B cell (primary cell): ENCODE data around the gene SALL3. TPM values are rescaled to one million over a fixed set of nuclear protein-coding genes. Genes with fewer than 3 reads are reported as not detected.

Source experiments
- ATAC-seq: fragments of 200-7000 bp; cut with Tn5 transposase; one replicate; pipeline ENCODE4 v1.10.0; 2021; ENCODE audit warnings: low read depth, mild to moderate bottlenecking, moderate number of reproducible peaks, moderate library complexity
- CTCF ChIA-PET: fragments of 350-600 bp; sonication (Branson Sonifier 250); formaldehyde crosslinking; loops from one replicate; lab custom pipeline; 2021; ENCODE audit warnings: antibody characterized with exemption, inconsistent platforms; lab: Charles Lee
- POLR2A ChIA-PET: fragments of 350-600 bp; sonication (Branson Sonifier 250); formaldehyde crosslinking; loops from one replicate; lab custom pipeline; 2021; ENCODE audit warnings: antibody characterized with exemption; lab: Charles Lee
- DNase-seq: peaks from one replicate; pipeline ENCODE4 v3.0.0; 2013
- H2AFZ ChIP-seq: 2 replicates; pipeline ENCODE4 v1.6.1; 2012; ENCODE audit warnings: mild to moderate bottlenecking, low read depth, low read length; ENCODE audit not compliant: insufficient read depth, poor library complexity, severe bottlenecking
- H3K27ac ChIP-seq, 2 donors: 1 replicate in 1 of 2; 2 replicates in 1 of 2; pipeline ENCODE4 v1.5.1; 2012 to 2013; ENCODE audit warnings: low read length in 2 of 2, mild to moderate bottlenecking in 2 of 2, moderate library complexity in 1 of 2
- H3K27me3 ChIP-seq, 4 experiments: fragments of 200-600 bp in 1 of 4; sonication (generic) in 1 of 4; replicated peaks in 1 of 4; 1 replicate in 2 of 4; 2 replicates in 2 of 4; pipeline versions ENCODE4 v1.6.1 to v1.7.0; 2013 to 2016; ENCODE audit warnings: low read length in 3 of 4, mild to moderate bottlenecking in 2 of 4, mixed read lengths in 1 of 4, moderate library complexity in 1 of 4; ENCODE audit not compliant: insufficient read depth in 4 of 4, control insufficient read depth in 3 of 4; ENCODE audit errors: control extremely low read depth in 1 of 4
- H3K36me3 ChIP-seq, 2 experiments: replicated peaks in 1 of 2; 1 replicate in 1 of 2; 2 replicates in 1 of 2; pipeline versions ENCODE4 v1.6.1 to v1.7.1; 2013; ENCODE audit warnings: low read length in 1 of 2; ENCODE audit not compliant: insufficient read depth in 2 of 2, control insufficient read depth in 1 of 2; ENCODE audit errors: control extremely low read depth in 1 of 2, extremely low read depth in 1 of 2
- H3K4me1 ChIP-seq, 2 donors: fragments of 200-600 bp in 1 of 2; sonication (generic) in 1 of 2; 1 replicate in 1 of 2; 2 replicates in 1 of 2; pipeline versions ENCODE4 v1.5.1 to v1.6.1; 2013 to 2017; ENCODE audit warnings: low read length in 2 of 2; ENCODE audit not compliant: control insufficient read depth in 2 of 2, insufficient read depth in 2 of 2
- H3K4me2 ChIP-seq: replicated peaks from 2 replicates; pipeline ENCODE3; 2012; ENCODE audit warnings: mild to moderate bottlenecking, low read depth, low read length; ENCODE audit not compliant: poor library complexity, severe bottlenecking
- H3K4me3 ChIP-seq, 5 experiments: fragments of 200-600 bp in 1 of 5; sonication (generic) in 1 of 5; 1 replicate in 3 of 5; 2 replicates in 2 of 5; pipeline versions ENCODE4 v1.5.1 to v1.7.0; 2011 to 2016; ENCODE audit warnings: low read length in 4 of 5, mild to moderate bottlenecking in 4 of 5, low read depth in 2 of 5, control low read depth in 1 of 5, moderate library complexity in 1 of 5; ENCODE audit not compliant: insufficient read depth in 1 of 5; ENCODE audit errors: control extremely low read depth in 1 of 5, extremely low read depth in 1 of 5
- H3K79me2 ChIP-seq: fragments of 200-600 bp; sonication (generic); one replicate; pipeline ENCODE4 v1.6.0; 2016; ENCODE audit warnings: low read length; ENCODE audit not compliant: control insufficient read depth, insufficient read depth
- H3K9ac ChIP-seq: fragments of 200-600 bp; sonication (generic); 2 replicates; pipeline ENCODE4 v1.6.1; 2017; ENCODE audit warnings: mild to moderate bottlenecking, low read length, moderate library complexity
- H3K9me3 ChIP-seq, 3 donors: one replicate each; pipeline versions ENCODE4 v1.6.1 to v1.7.1; 2013; ENCODE audit warnings: low read length in 2 of 3; ENCODE audit not compliant: control insufficient read depth in 2 of 3, insufficient read depth in 1 of 3; ENCODE audit errors: control extremely low read depth in 1 of 3
- H4K20me1 ChIP-seq: 2 replicates; pipeline ENCODE4 v1.6.0; 2012; ENCODE audit warnings: mild to moderate bottlenecking, low read length; ENCODE audit not compliant: insufficient read depth, control insufficient read depth, poor library complexity, severe bottlenecking
- H3K27ac Mint-ChIP-seq: one replicate; pipeline ENCODE4 v1.8.0; 2021; ENCODE audit warnings: mixed read lengths
- H3K27me3 Mint-ChIP-seq: one replicate; pipeline ENCODE4 v1.8.0; 2021; ENCODE audit warnings: mixed read lengths
- H3K4me1 Mint-ChIP-seq: one replicate; pipeline ENCODE4 v1.8.0; 2021; ENCODE audit warnings: mixed read lengths
- H3K4me3 Mint-ChIP-seq: one replicate; pipeline ENCODE4 v1.8.0; 2021; ENCODE audit warnings: mixed read lengths
- H3K9me3 Mint-ChIP-seq: one replicate; pipeline ENCODE4 v1.8.0; 2022; ENCODE audit warnings: mixed read lengths; ENCODE audit not compliant: insufficient read depth
- CTCF ChIP-seq: fragments of 200-600 bp; IDR thresholded peaks from one replicate; pipeline ENCODE4 v1.8.0; 2022; ENCODE audit warnings: antibody characterized with exemption, mild to moderate bottlenecking
- EZH2 ChIP-seq: IDR thresholded peaks from 2 replicates; pipeline ENCODE4 v1.6.1; 2012; ENCODE audit warnings: borderline replicate concordance, low read depth, mild to moderate bottlenecking, moderate library complexity, low read length; ENCODE audit not compliant: insufficient read depth, poor library complexity, severe bottlenecking
- WGBS: methylation state at CpG from one replicate; pipeline ENCODE4 v1.1.5; 2013; ENCODE audit warnings: missing lambda C conversion rate; ENCODE audit not compliant: insufficient coverage; 5-methylcytosine and 5-hydroxymethylcytosine counted together
- intact Hi-C: fragments of 100-400 bp; cut with micrococcal nuclease; formaldehyde crosslinking; loops from one replicate; pipeline ENCODE4 v1.10.0; 2022
- polyA plus RNA-seq: library from polyadenylated mRNA; depleted of rRNA; stranded (reverse); fragments of >200 nt; gene quantifications from 2 replicates; pipeline ENCODE4 v1.2.3, GENCODE V29; 2012
- total RNA-seq, 2 donors: library from RNA; stranded (reverse); fragments of 120-200 nt in 1 of 2; gene quantifications; 1 replicate in 1 of 2; 2 replicates in 1 of 2; pipeline versions ENCODE4 v1.2.3 to v1.2.4, GENCODE V29; 2013 to 2022

The SALL3 gene
- total and polyA plus RNA-seq, 2 donors (not counting 1 experiment from before 2014, with no cell fraction given) = not detected

- no peak overlapping the region for H2AFZ ChIP-seq
- no peak overlapping the region for H3K4me3 Mint-ChIP-seq
- H3K4me1 Mint-ChIP-seq = no peaks in the 10 kb centered on the region
- H4K20me1 ChIP-seq = no peaks in the 10 kb centered on the region
- ATAC-seq = no peak
- H3K36me3 ChIP-seq = no peaks in the 10 kb centered on the region
- peaks cover 0 to 5% (median 0%) of the 10 kb centered on the region in 3 donors for H3K9me3 ChIP-seq
- no peaks in the 10 kb centered on the region for H3K79me2 ChIP-seq
- H3K27ac ChIP-seq = no peak overlapping the region
- no peak overlapping the region for H3K4me3 ChIP-seq
- WGBS = 89% methylated on average over 22 of the region's 22 CpGs
- no peak overlapping the region for H3K9ac ChIP-seq
- H3K4me1 ChIP-seq = no peaks in the 10 kb centered on the region
- H3K27me3 Mint-ChIP-seq = peaks cover 3% of the 10 kb centered on the region
- H3K27me3 ChIP-seq = no peaks in the 10 kb centered on the region
- H3K4me2 ChIP-seq = no peak overlapping the region
- H3K9me3 Mint-ChIP-seq = no peaks in the 10 kb centered on the region
- ChIA-PET CTCF (no interaction called here), POLR2A (no interaction called here)
- intact Hi-C loops = no loop called here
- no peak overlapping the region for H3K27ac Mint-ChIP-seq
- TF ChIP-seq CTCF (no peak), EZH2 (no peak)
- no peak for DNase-seq
These were observed 45.6 kb upstream of the SALL3 start for GRCh38 chr18:78934003-78934402.

GRCh38 chr18:78934551-78935225 is 44.9 kb upstream of the SALL3 start:
- H3K4me3 ChIP-seq = no peak overlapping the region
- Mint-ChIP-seq H3K9me3 (no peaks in the 10 kb centered on the region), H3K27me3 (peaks cover 3% of the 10 kb centered on the region), H3K27ac (no peak overlapping the region), H3K4me1 (no peaks in the 10 kb centered on the region), H3K4me3 (no peak overlapping the region)
- DNase-seq (no peak), ATAC-seq (no peak)
- no peak for TF ChIP-seq CTCF
- TF ChIP-seq EZH2 = no peak
- H3K36me3 ChIP-seq = no peaks in the 10 kb centered on the region
- no peak overlapping the region for H3K4me2 ChIP-seq
- POLR2A ChIA-PET = no interaction called here
- CTCF ChIA-PET = no interaction called here
- H3K79me2 ChIP-seq = no peaks in the 10 kb centered on the region
- 74% methylated on average over 18 of the region's 20 CpGs for WGBS
- no peaks in the 10 kb centered on the region for H4K20me1 ChIP-seq
- intact Hi-C loops = no loop called here
- no peak overlapping the region for H3K9ac ChIP-seq
- no peak overlapping the region for H2AFZ ChIP-seq
- H3K4me1 ChIP-seq = no peaks in the 10 kb centered on the region
- H3K27me3 ChIP-seq = no peaks in the 10 kb centered on the region
- H3K9me3 ChIP-seq = peaks cover 0 to 5% (median 0%) of the 10 kb centered on the region in 3 donors
- no peak overlapping the region for H3K27ac ChIP-seq
